Endodermal cell (in vitro differentiated cells): Measurements from ENCODE around the gene FXYD6. TPM values are rescaled to one million over a fixed set of nuclear protein-coding genes. Genes with fewer than 3 reads are reported as not detected.

Experiments used
- DNase-seq: peaks from one replicate; pipeline ENCODE4 v3.0.0-alpha.2; 2017
- H3K27ac ChIP-seq: 2 replicates; pipeline ENCODE4 v1.5.1; 2013; ENCODE audit warnings: mild to moderate bottlenecking, low read depth, low read length, moderate library complexity
- H3K27me3 ChIP-seq: 2 replicates; pipeline ENCODE4 v1.6.1; 2013; ENCODE audit warnings: mild to moderate bottlenecking, low read length, moderate library complexity; ENCODE audit not compliant: insufficient read depth, control insufficient read depth, poor library complexity, severe bottlenecking
- H3K36me3 ChIP-seq: 2 replicates; pipeline ENCODE4 v1.7.0; 2013; ENCODE audit warnings: mild to moderate bottlenecking, low read length, moderate library complexity; ENCODE audit not compliant: control insufficient read depth, insufficient read depth
- H3K4me1 ChIP-seq: one replicate; pipeline ENCODE4 v1.7.0; 2013; ENCODE audit warnings: low read length; ENCODE audit not compliant: control insufficient read depth, insufficient read depth
- H3K4me3 ChIP-seq: 2 replicates; pipeline ENCODE4 v1.5.1; 2013; ENCODE audit warnings: mild to moderate bottlenecking, low read length, moderate library complexity
- H3K9ac ChIP-seq: 2 replicates; pipeline ENCODE4 v1.6.1; 2013; ENCODE audit warnings: mild to moderate bottlenecking, low read length, moderate library complexity; ENCODE audit not compliant: poor library complexity, severe bottlenecking; ENCODE audit errors: extremely low read depth
- H3K9me3 ChIP-seq: 2 replicates; pipeline ENCODE4 v1.6.1; 2013; ENCODE audit warnings: mild to moderate bottlenecking, low read length, moderate library complexity; ENCODE audit not compliant: control insufficient read depth
- H3K27ac Mint-ChIP-seq: 2 replicates; pipeline ENCODE4 v1.8.0; 2020; ENCODE audit warnings: mixed read lengths
- H3K27me3 Mint-ChIP-seq: 2 replicates; pipeline ENCODE4 v1.8.0; 2021; ENCODE audit warnings: mild to moderate bottlenecking, mixed read lengths; ENCODE audit not compliant: insufficient read depth
- H3K36me3 Mint-ChIP-seq: 2 replicates; pipeline ENCODE4 v1.8.0; 2020; ENCODE audit warnings: low read depth, mixed read lengths
- H3K4me1 Mint-ChIP-seq: 2 replicates; pipeline ENCODE4 v1.8.0; 2020; ENCODE audit warnings: mixed read lengths
- H3K4me3 Mint-ChIP-seq: 2 replicates; pipeline ENCODE4 v1.8.0; 2020; ENCODE audit warnings: mild to moderate bottlenecking, moderate library complexity, mixed read lengths
- H3K9me3 Mint-ChIP-seq: 2 replicates; pipeline ENCODE4 v1.8.0; 2020; ENCODE audit warnings: mild to moderate bottlenecking, mixed read lengths
- CTCF ChIP-seq: fragments of 200-600 bp; sonication (generic); conservative IDR thresholded peaks from 2 replicates; pipeline ENCODE4 v1.5.0; 2021; ENCODE audit warnings: antibody characterized with exemption, mild to moderate bottlenecking
- WGBS, 2 experiments: methylation state at CpG; one replicate each; pipeline versions ENCODE4 v1.1.5 to v1.1.7; 2013; ENCODE audit warnings: missing lambda C conversion rate in 2 of 2, mixed read lengths in 1 of 2; ENCODE audit not compliant: insufficient coverage in 1 of 2, insufficient read length in 1 of 2; 5-methylcytosine and 5-hydroxymethylcytosine counted together
- total RNA-seq, 2 donors: library from RNA; stranded (reverse); fragmentation: NEBNext Ultra II Directional in 1 of 2; extraction: Animal tissue kit (Norgen Biotek cat#: 25700) in 1 of 2; gene quantifications; 2 replicates in 1 of 2; 3 replicates in 1 of 2; pipeline ENCODE4 v1.2.1, GENCODE V29; 2021

FXYD6 gene
- total RNA-seq, 2 donors from 2014 or later: 54.1 to 61.8 TPM

- TF ChIP-seq CTCF: no peak
- Histone ChIP-seq H3K27me3 (peaks cover 62% of the 10 kb centered on the region), H3K36me3 (no peaks in the 10 kb centered on the region), H3K4me3 (no peak overlapping the region), H3K9me3 (no peaks in the 10 kb centered on the region), H3K4me1 (no peaks in the 10 kb centered on the region), H3K27ac (no peak overlapping the region), H3K9ac (no peak overlapping the region)
- no peaks in the 10 kb centered on the region for H3K9me3 Mint-ChIP-seq
- WGBS, 2 experiments: 72 to 78% methylated on average over 3 to 5 of the region's 5 CpGs
- peaks cover 10% of the 10 kb centered on the region for H3K36me3 Mint-ChIP-seq
- H3K4me3 Mint-ChIP-seq: no peak overlapping the region
- DNase-seq: no peak
- peaks cover 9% of the 10 kb centered on the region for H3K4me1 Mint-ChIP-seq
- no peak overlapping the region for H3K27ac Mint-ChIP-seq
- peaks cover 53% of the 10 kb centered on the region for H3K27me3 Mint-ChIP-seq
Measured at GRCh38 chr11:117799634-117800033, 76.8 kb downstream of the FXYD6 start.

DNA sequence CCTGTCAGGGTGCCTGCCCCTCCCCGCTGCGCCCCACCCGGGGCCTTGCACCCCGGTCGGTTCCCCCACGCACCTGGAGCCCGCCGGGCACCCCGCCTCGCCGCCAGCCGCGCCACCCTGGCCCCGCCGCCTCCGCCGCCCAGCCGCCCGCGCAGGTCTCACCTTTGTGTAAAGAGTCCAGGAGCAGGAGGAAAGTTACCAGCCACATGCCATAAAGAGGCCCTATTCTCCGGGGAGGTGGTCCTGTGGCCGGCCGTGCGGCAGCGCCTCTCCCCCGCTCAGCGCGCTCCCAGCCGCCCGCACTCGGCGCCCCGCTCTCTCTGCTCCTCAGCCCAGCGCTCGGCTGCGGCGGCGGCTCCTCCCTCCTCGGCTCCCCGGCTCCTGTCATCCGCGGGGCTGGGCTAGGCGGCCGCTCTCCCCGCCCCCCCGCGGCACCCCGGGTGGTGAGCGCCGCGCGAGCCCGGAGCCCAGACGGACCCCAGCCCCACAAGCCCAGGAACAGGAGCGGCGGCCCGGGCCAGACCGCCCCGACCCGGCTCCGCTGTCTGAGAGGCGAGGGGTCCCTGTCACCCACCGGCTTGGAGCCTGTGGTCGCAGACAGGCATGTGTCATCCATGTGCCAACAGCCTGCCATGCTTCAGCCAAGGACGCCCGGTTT is 79.5 kb downstream of the FXYD6 start, which contains the start of gene DSCAML1:
Gene DSCAML1, minus strand, starts transcription at position 345 of the 658 bp plus-strand sequence. Its CDS starts 137 bp downstream, at position 208.
- Mint-ChIP-seq H3K9me3 (no peaks in the 10 kb centered on the region), H3K36me3 (no peaks in the 10 kb centered on the region), H3K4me1 (peaks cover 9% of the 10 kb centered on the region), H3K4me3 (peak within 1 kb of the TSS; percentile 58), H3K27me3 (peaks cover 78% of the 10 kb centered on the region), H3K27ac (no peak within 1 kb of the TSS)
- Histone ChIP-seq H3K9ac (no peak within 1 kb of the TSS), H3K36me3 (no peaks in the 10 kb centered on the region), H3K27ac (no peak within 1 kb of the TSS), H3K9me3 (no peaks in the 10 kb centered on the region), H3K4me3 (peak within 1 kb of the TSS; percentile 74), H3K4me1 (no peaks in the 10 kb centered on the region), H3K27me3 (peaks cover 81% of the 10 kb centered on the region)
- no peak for TF ChIP-seq CTCF
- DNase-seq: peak; percentile 84
- 5 to 8% methylated on average over 15 to 66 of the region's 66 CpGs for WGBS, 2 experiments

DNA sequence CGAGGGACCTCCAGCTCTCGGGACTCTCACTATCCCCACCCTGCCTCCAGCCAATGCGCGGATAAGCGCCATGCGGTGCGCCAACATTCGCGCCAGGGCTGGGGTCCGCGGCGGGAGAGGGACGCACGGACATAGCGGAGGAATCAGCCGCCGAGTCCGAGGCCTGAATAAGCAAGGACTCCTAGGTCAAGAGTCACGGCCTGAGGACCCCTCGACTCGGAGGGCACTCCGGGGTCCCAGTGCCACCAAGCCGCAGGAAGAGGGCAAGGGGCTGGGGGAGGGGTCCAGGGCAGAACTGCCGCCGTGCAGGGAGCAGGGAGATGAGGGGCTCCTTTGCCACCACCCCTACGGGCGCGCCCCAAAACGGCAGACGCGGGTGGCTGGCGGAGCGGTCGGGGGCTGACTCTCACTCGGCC is 80.0 kb downstream of the FXYD6 start:
- no peak for TF ChIP-seq CTCF
- H3K27me3 ChIP-seq: peaks cover 81% of the 10 kb centered on the region
- no peaks in the 10 kb centered on the region for H3K4me1 ChIP-seq
- DNase-seq: no peak
- no peaks in the 10 kb centered on the region for H3K36me3 ChIP-seq
- no peak overlapping the region for H3K27ac Mint-ChIP-seq
- H3K4me3 ChIP-seq: peak overlapping the region; percentile 74
- no peaks in the 10 kb centered on the region for H3K9me3 ChIP-seq
- no peak overlapping the region for H3K9ac ChIP-seq
- peaks cover 80% of the 10 kb centered on the region for H3K27me3 Mint-ChIP-seq
- H3K9me3 Mint-ChIP-seq: no peaks in the 10 kb centered on the region
- no peak overlapping the region for H3K27ac ChIP-seq
- H3K4me3 Mint-ChIP-seq: peak overlapping the region; percentile 58
- WGBS, 2 experiments: 1 to 3% methylated on average over 6 to 35 of the region's 35 CpGs
- H3K4me1 Mint-ChIP-seq: peaks cover 9% of the 10 kb centered on the region
- no peaks in the 10 kb centered on the region for H3K36me3 Mint-ChIP-seq
